Kidney (tissue), 14 donors: ENCODE measurements around the gene FBXW5. TPM values are rescaled to one million over a fixed set of nuclear protein-coding genes. Genes with fewer than 3 reads are reported as not detected.
A peak's percentile ranks its signal among the peaks of the same experiment; 100 is the strongest.

Source experiments
- DNase-seq, 5 donors: peaks; one replicate each; pipeline ENCODE4 v3.0.0-alpha.2; 2013 to 2020
- FAIRE-seq: peaks from 2 replicates; lab custom pipeline; 2012; peaks lifted over from hg19 to GRCh38; lab: Jason Lieb, UNC
- H3K27ac ChIP-seq, 2 donors: one replicate each; pipeline ENCODE4 v1.7.0; 2013; ENCODE audit warnings: low read depth in 2 of 2, low read length in 2 of 2, inconsistent platforms in 1 of 2
- H3K27me3 ChIP-seq: one replicate; pipeline ENCODE4 v1.7.1; 2013; ENCODE audit warnings: low read length, inconsistent platforms; ENCODE audit not compliant: control insufficient read depth, insufficient read depth
- H3K36me3 ChIP-seq, 3 donors: one replicate each; pipeline versions ENCODE4 v1.7.0 to v1.7.1; 2013; ENCODE audit warnings: low read length in 3 of 3, control low read depth in 1 of 3, inconsistent platforms in 1 of 3; ENCODE audit not compliant: insufficient read depth in 3 of 3, control insufficient read depth in 2 of 3
- H3K4me1 ChIP-seq, 3 donors: one replicate each; pipeline versions ENCODE4 v1.7.0 to v1.7.1; 2013; ENCODE audit warnings: low read length in 3 of 3, inconsistent platforms in 1 of 3, low read depth in 1 of 3; ENCODE audit not compliant: control insufficient read depth in 2 of 3, insufficient read depth in 2 of 3
- H3K4me3 ChIP-seq, 3 donors: one replicate each; pipeline versions ENCODE4 v1.7.0 to v1.8.1; 2013; ENCODE audit warnings: low read length in 3 of 3, control low read depth in 1 of 3, inconsistent platforms in 1 of 3
- H3K9ac ChIP-seq, 3 donors: one replicate each; pipeline versions ENCODE4 v1.7.0 to v1.7.1; 2013; ENCODE audit warnings: low read length in 3 of 3, control low read depth in 1 of 3, inconsistent platforms in 1 of 3
- H3K9me3 ChIP-seq, 3 donors: one replicate each; pipeline versions ENCODE4 v1.7.0 to v1.7.1; 2013; ENCODE audit warnings: low read length in 3 of 3, control low read depth in 1 of 3, inconsistent platforms in 1 of 3; ENCODE audit not compliant: control insufficient read depth in 2 of 3, insufficient read depth in 1 of 3
- intact Hi-C: fragments of 100-400 bp; cut with DNase I; formaldehyde crosslinking; loops from one replicate; pipeline ENCODE4 v1.11.1; 2022
- polyA plus RNA-seq: library from polyadenylated mRNA; stranded (reverse); fragments of 350-450 nt; fragmentation: Illumina TruSeq; extraction: RNeasy Lipid Tissue Mini Kit (QIAGEN cat#74804); gene quantifications from one replicate; pipeline ENCODE4 v1.2.3, GENCODE V29; 2014; ENCODE audit warnings: low read depth, low replicate concordance; ENCODE audit not compliant: insufficient read depth
- total RNA-seq: library from RNA; stranded (reverse); fragmentation: NEBNext Ultra II Directional; extraction: Animal tissue kit (Norgen Biotek cat#: 25700); gene quantifications from one replicate; pipeline ENCODE4 v1.2.1, GENCODE V29; 2021
- TF ChIP-seq, protein P1 (sequence below): IDR thresholded peaks from 3 replicates; pipeline ENCODE4 v1.5.1; 2012; ENCODE audit warnings: mild to moderate bottlenecking, moderate library complexity, borderline replicate concordance; ENCODE audit not compliant: insufficient read depth; ENCODE audit errors: extremely low read depth
- donor health status: control.
- donor health status: control.
- donor health status: control.
- donor health status: control.
- donor health status: control.
- donor health status: DM: yes; HTN: yes; CAD: no.
- donor health status: Normal renal cell carcinoma (clear cell type).

FBXW5 gene
- total and polyA plus RNA-seq, 2 donors from 2014 or later = 92.5 to 97.2 TPM

DNA sequence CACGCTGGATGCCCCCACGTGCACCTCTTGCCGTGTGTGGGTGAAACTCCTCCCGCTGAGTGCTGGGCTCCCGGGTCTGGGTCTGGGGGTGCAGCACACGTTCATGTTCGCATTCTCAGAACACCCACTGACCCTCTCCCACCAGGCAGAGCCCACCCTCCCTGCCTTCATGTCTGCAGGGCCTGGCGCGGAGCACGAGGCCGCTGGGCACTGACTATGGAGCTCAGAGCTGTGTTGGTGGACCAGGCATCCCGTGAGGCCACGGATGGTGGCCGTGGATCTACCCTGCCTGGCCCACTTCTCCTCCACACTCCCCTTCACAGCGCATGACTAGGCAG is 16.4 kb upstream of the FBXW5 start:
- TF ChIP-seq, protein P1, sequence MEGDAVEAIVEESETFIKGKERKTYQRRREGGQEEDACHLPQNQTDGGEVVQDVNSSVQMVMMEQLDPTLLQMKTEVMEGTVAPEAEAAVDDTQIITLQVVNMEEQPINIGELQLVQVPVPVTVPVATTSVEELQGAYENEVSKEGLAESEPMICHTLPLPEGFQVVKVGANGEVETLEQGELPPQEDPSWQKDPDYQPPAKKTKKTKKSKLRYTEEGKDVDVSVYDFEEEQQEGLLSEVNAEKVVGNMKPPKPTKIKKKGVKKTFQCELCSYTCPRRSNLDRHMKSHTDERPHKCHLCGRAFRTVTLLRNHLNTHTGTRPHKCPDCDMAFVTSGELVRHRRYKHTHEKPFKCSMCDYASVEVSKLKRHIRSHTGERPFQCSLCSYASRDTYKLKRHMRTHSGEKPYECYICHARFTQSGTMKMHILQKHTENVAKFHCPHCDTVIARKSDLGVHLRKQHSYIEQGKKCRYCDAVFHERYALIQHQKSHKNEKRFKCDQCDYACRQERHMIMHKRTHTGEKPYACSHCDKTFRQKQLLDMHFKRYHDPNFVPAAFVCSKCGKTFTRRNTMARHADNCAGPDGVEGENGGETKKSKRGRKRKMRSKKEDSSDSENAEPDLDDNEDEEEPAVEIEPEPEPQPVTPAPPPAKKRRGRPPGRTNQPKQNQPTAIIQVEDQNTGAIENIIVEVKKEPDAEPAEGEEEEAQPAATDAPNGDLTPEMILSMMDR = no peak
- H3K9ac ChIP-seq = no peak overlapping the region
- intact Hi-C loops = no loop called here
- FAIRE-seq (no peak), DNase-seq (no peak)
- no peaks in the 10 kb centered on the region for H3K4me1 ChIP-seq
- H3K9me3 ChIP-seq = no peaks in the 10 kb centered on the region
- H3K27ac ChIP-seq = no peak overlapping the region
- no peaks in the 10 kb centered on the region for H3K27me3 ChIP-seq
- H3K36me3 ChIP-seq = no peaks in the 10 kb centered on the region
- no peak overlapping the region for H3K4me3 ChIP-seq

DNA sequence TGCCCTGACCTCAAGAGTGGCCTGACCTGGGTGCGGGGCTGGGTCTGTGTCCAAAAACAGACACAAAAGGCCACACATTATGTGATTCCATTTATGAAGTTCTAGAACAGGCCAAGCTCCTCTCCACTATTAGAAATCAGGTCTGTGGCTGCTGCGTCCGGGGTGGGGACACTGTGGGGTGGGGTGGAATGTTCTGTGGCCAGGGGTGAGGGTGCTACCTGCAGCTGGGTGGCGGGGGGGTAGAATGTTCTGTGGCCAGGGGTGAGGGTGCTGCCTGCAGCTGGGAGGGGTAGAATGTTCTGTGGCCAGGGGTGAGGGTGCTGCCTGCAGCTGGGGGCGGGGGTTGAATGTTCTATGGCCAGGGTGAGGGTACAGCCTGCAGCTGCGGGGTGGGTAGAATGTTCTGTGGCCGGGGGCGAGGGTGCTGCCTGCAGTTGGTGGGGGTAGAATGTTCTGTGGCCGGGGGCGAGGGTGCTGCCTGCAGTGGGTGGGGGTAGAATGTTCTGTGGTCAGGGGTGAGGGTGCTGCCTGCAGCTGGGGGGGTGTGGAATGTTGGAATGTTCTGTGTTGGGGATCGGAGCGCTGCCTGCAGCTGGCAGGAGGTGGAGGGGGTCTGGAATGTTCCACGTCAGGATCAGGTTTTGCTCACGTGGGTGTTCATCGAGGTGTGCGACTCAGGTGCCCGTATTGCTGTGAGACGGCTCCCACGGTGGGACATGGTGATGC is 15.8 kb upstream of the FBXW5 start:
- Histone ChIP-seq H3K27ac (no peak overlapping the region), H3K4me3 (no peak overlapping the region), H3K4me1 (no peaks in the 10 kb centered on the region), H3K36me3 (no peaks in the 10 kb centered on the region), H3K27me3 (no peaks in the 10 kb centered on the region), H3K9ac (no peak overlapping the region), H3K9me3 (no peaks in the 10 kb centered on the region)
- TF ChIP-seq, protein P1 = no peak
- intact Hi-C loops = no loop called here
- DNase-seq (peak in 3 of 5 donors; percentile 71 to 73 (median 71)), FAIRE-seq (no peak)

DNA sequence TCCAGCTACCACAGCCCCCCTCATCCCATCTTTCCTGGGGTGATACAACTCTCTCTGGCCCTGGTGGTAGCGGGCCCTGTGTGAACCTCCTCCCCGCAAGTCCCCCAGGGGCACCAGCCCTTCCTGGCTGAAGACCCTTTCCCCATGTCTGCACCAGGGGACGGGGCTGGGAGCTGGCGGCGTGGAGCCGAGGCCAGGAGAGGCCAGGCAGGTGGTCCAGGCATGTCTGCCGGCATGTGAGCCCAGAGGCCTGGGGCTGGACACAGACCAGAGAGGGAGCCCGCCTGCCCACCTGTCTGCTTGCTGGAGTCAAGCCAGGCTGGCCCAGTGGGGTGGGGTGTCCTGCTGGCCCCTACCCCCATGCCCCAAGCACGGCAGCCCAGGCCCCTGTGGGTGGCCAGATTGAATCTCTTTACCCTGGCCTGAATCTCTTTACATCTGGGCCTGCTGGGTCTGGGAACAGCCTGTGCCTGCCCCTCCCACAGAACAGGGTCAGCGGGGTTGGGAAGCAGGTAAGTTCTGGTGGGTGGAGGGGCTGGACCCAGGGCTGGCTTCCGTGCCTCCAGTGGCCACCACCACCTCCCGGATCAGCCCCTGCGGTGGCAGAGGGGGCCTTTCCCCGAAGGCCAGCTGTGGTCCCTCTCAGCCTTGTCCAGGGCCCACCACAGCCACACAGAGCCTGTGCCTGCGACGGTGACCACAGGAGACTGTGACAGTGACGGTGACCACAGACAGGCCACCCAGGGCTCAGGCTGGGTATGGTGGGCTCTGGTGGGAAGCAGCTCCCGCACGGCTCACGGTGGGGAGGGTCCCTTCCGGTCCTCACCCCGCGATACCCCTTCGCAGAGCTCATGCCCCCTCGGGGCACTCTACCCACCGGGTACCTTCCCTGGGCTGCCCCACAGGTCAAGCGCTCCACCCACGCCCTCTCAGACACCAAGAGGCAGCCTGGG is 14.6 kb upstream of the FBXW5 start:
- H3K27me3 ChIP-seq = no peaks in the 10 kb centered on the region
- no peaks in the 10 kb centered on the region for H3K4me1 ChIP-seq
- no peak overlapping the region for H3K9ac ChIP-seq
- no peaks in the 10 kb centered on the region for H3K36me3 ChIP-seq
- FAIRE-seq = no peak
- no peaks in the 10 kb centered on the region for H3K9me3 ChIP-seq
- DNase-seq = no peak
- H3K27ac ChIP-seq = no peak overlapping the region
- intact Hi-C loops = loop anchor here (10.0 kb wide), 1 partner anchor 66 kb away; the partner anchor contains the start of gene ABCA2
- no peak overlapping the region for H3K4me3 ChIP-seq
- TF ChIP-seq, protein P1 = no peak
